Activated T-cell treated with anti-CD3 and anti-CD28 coated beads, Interleukin-2, amount 50 U/mL, for 4 hours (primary cell): Measurements from ENCODE around the gene ZMIZ1. TPM values are rescaled to one million over a fixed set of nuclear protein-coding genes. Genes with fewer than 3 reads are reported as not detected.

Experiments
- ATAC-seq, 2 donors: fragments of 200-7000 bp; cut with Tn5 transposase; one replicate each; pipeline ENCODE4 v1.10.0; 2021
- DNase-seq: peaks from one replicate; pipeline ENCODE4 v3.0.0-alpha.2; 2020
- H3K27me3 Mint-ChIP-seq: one replicate; pipeline ENCODE4 v1.8.0; 2021; ENCODE audit warnings: low read depth, mixed read lengths
- H3K36me3 Mint-ChIP-seq: one replicate; pipeline ENCODE4 v1.8.0; 2022; ENCODE audit warnings: mixed read lengths; ENCODE audit not compliant: insufficient read depth
- H3K4me1 Mint-ChIP-seq: one replicate; pipeline ENCODE4 v1.8.0; 2021; ENCODE audit warnings: low read depth, mixed read lengths
- H3K4me3 Mint-ChIP-seq: one replicate; pipeline ENCODE4 v1.8.0; 2021; ENCODE audit warnings: mild to moderate bottlenecking, moderate library complexity, mixed read lengths
- H3K9me3 Mint-ChIP-seq: one replicate; pipeline ENCODE4 v1.8.0; 2021; ENCODE audit warnings: mixed read lengths
- total RNA-seq, 3 donors: library from RNA; stranded (reverse); gene quantifications; one replicate each; pipeline ENCODE4 v1.2.1, GENCODE V29; 2021

ZMIZ1 gene
- total RNA-seq, 3 donors from 2014 or later: 17.7 to 21.0 (median 18.0) TPM

DNA sequence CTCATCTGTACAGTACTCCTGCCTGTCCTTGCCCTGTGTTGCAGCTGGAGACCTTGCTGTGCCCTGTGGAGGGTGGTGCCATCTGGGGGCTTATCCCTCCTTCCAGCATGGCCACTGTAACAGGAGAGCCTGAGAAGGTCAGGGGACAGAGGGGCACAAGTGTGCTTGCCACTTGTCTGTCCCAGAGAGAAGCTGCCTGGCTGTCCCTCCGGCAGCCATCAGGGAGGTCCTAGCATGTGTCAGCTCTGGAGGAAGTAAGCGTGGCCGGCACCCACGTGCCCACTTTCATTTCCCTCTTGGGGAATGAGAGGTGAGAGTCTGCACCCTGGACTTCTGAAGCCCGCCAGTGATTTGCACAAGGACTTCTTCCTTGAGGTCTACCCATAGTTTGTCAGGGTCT is 181.5 kb downstream of the ZMIZ1 start:
- H3K36me3 Mint-ChIP-seq: no peaks in the 10 kb centered on the region
- H3K27me3 Mint-ChIP-seq: no peaks in the 10 kb centered on the region
- H3K4me1 Mint-ChIP-seq: peaks cover 46% of the 10 kb centered on the region
- no peak for DNase-seq
- H3K9me3 Mint-ChIP-seq: no peaks in the 10 kb centered on the region
- peak overlapping the region; percentile 31 for H3K4me3 Mint-ChIP-seq
- no peak for ATAC-seq

- Mint-ChIP-seq H3K4me1 (peaks cover 35% of the 10 kb centered on the region), H3K36me3 (no peaks in the 10 kb centered on the region), H3K9me3 (no peaks in the 10 kb centered on the region), H3K27me3 (no peaks in the 10 kb centered on the region), H3K4me3 (no peak overlapping the region)
- ATAC-seq: no peak
- no peak for DNase-seq
These were observed 183.7 kb downstream of the ZMIZ1 start for GRCh38 chr10:79252450-79252849.

GRCh38 chr10:79252971-79253370 is 184.2 kb downstream of the ZMIZ1 start:
- no peak overlapping the region for H3K4me3 Mint-ChIP-seq
- H3K27me3 Mint-ChIP-seq: no peaks in the 10 kb centered on the region
- no peaks in the 10 kb centered on the region for H3K36me3 Mint-ChIP-seq
- no peak for DNase-seq
- no peak for ATAC-seq
- peaks cover 30% of the 10 kb centered on the region for H3K4me1 Mint-ChIP-seq
- no peaks in the 10 kb centered on the region for H3K9me3 Mint-ChIP-seq

- no peak overlapping the region for H3K4me3 Mint-ChIP-seq
- H3K27me3 Mint-ChIP-seq: no peaks in the 10 kb centered on the region
- H3K36me3 Mint-ChIP-seq: no peaks in the 10 kb centered on the region
- H3K4me1 Mint-ChIP-seq: peaks cover 22% of the 10 kb centered on the region
- DNase-seq (no peak), ATAC-seq (no peak)
- no peaks in the 10 kb centered on the region for H3K9me3 Mint-ChIP-seq
These were observed 184.9 kb downstream of the ZMIZ1 start for GRCh38 chr10:79253704-79254103.

DNA sequence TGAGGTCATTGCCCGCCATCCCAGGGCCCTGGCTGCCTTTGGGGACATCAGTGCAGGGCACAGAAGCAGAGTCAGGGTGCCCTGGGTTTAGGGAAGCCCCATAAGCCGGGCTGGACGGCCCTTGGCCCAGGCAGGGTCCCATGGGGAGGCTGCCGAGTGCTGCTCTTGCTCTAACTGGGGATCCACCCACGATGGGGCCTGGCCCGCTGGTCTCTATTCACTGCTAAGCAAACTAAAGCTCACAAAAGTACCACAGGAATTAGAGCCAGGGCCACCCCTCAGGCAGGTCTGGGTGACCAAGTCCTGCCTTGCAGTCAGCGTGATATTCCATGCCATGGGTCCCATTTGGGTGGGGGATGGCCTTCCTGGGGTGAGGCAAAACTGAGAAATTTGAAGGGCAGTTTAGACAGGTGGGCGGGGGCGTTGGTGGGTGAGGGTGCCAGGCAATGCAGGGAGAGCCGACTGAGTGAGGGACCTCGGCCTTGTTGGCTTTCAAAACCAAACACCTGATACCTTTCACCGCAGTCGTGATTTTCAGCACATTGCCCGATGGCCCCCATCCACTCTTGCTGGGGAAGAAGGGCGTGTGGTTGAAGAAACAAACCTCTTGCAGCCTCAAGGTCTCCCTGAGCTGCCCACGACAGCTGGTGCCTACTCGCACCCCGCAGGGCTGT is 185.7 kb downstream of the ZMIZ1 start:
- no peak for DNase-seq

DNA sequence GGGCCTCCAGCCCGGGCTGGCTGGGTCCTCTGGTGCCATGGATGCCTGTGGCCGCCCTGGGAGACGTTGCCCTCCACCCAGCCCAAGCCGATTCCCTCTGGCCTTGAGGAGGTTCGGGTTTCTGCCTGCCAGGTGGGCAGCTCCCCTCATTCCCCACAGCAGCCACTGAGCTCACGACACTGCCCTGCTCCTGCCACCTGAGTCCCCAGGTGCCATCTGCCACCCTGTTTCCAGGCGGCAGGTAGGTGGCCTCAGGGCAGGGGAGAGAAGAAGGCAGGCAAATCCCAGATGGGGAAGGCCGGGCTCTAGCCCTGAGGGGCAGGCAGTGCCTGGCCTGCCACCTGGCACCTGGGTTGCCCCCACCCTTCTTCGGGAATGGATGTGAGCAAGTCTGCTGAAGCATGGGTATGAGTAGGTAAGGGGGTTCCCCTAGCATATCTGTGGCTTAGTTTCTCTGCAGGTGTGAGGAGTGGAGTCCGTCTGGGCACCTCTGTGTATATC is 186.3 kb downstream of the ZMIZ1 start:
- Mint-ChIP-seq H3K4me3 (no peak overlapping the region), H3K36me3 (peaks cover under 1% of the 10 kb centered on the region), H3K27me3 (no peaks in the 10 kb centered on the region), H3K9me3 (no peaks in the 10 kb centered on the region), H3K4me1 (peaks cover 16% of the 10 kb centered on the region)
- ATAC-seq: no peak
- DNase-seq: no peak

More for the DNA sequence above, 185.7 kb downstream of the ZMIZ1 start:
- H3K27me3 Mint-ChIP-seq: no peaks in the 10 kb centered on the region
- no peak overlapping the region for H3K4me3 Mint-ChIP-seq
- no peak for ATAC-seq
- H3K9me3 Mint-ChIP-seq: no peaks in the 10 kb centered on the region
- no peaks in the 10 kb centered on the region for H3K36me3 Mint-ChIP-seq
- peaks cover 18% of the 10 kb centered on the region for H3K4me1 Mint-ChIP-seq

DNA sequence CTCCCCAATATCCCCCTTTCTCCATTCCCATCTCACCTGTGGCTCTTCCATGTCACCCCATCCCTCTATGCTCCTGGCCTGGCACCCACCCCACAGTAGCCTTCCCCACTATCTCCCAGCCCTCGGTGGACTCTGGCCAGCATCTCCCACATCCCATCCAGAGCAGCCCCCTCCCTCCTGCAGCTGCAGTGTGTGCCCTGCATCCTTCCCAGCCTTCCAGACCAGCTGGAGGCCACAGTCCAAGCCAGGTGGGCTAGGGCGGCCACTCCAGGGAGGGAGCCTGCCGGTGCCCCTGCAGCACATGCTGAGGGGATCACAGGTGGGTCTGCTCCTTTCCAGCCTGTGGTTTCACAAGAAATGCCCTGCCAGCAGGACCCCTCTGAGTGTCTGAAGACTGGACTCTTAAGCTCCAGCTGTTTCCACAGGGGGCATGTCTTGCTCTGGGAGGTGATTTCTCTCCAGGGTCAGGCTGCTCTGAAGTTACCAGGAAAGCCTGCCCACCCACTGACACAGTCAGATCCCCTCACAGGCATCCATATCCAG is 187.6 kb downstream of the ZMIZ1 start:
- no peak overlapping the region for H3K4me3 Mint-ChIP-seq
- peaks cover 7% of the 10 kb centered on the region for H3K4me1 Mint-ChIP-seq
- H3K9me3 Mint-ChIP-seq: no peaks in the 10 kb centered on the region
- DNase-seq: no peak
- H3K27me3 Mint-ChIP-seq: no peaks in the 10 kb centered on the region
- H3K36me3 Mint-ChIP-seq: peaks cover 2% of the 10 kb centered on the region
- ATAC-seq: no peak

- Mint-ChIP-seq H3K4me3 (no peak overlapping the region), H3K4me1 (peaks cover 2% of the 10 kb centered on the region), H3K27me3 (no peaks in the 10 kb centered on the region), H3K36me3 (peaks cover 2% of the 10 kb centered on the region), H3K9me3 (no peaks in the 10 kb centered on the region)
- no peak for DNase-seq
- no peak for ATAC-seq
These were observed 190.1 kb downstream of the ZMIZ1 start for GRCh38 chr10:79258894-79259293.

DNA sequence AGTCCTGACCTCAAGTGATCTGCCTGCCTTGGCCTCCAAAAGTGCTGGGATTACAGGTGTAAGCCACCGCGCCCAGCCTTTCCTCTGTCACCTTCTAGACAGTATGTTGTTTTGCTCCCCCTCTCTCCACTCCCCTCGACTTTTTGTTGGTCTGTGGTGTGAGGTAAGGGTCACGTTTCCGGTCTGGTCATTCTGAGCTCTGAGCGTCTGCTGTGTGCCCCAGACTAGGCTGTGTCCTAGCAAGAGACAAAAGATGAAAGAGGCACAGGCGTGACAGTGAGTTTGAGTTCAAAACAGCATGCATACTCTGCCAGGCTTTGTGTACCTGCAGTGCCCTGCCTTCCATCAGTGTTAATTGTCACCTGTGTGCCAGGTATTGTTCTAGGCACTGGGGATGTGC is 191.1 kb downstream of the ZMIZ1 start:
- Mint-ChIP-seq H3K4me3 (no peak overlapping the region), H3K9me3 (no peaks in the 10 kb centered on the region), H3K4me1 (peaks cover 5% of the 10 kb centered on the region), H3K36me3 (peaks cover 2% of the 10 kb centered on the region), H3K27me3 (no peaks in the 10 kb centered on the region)
- ATAC-seq (no peak), DNase-seq (no peak)

DNA sequence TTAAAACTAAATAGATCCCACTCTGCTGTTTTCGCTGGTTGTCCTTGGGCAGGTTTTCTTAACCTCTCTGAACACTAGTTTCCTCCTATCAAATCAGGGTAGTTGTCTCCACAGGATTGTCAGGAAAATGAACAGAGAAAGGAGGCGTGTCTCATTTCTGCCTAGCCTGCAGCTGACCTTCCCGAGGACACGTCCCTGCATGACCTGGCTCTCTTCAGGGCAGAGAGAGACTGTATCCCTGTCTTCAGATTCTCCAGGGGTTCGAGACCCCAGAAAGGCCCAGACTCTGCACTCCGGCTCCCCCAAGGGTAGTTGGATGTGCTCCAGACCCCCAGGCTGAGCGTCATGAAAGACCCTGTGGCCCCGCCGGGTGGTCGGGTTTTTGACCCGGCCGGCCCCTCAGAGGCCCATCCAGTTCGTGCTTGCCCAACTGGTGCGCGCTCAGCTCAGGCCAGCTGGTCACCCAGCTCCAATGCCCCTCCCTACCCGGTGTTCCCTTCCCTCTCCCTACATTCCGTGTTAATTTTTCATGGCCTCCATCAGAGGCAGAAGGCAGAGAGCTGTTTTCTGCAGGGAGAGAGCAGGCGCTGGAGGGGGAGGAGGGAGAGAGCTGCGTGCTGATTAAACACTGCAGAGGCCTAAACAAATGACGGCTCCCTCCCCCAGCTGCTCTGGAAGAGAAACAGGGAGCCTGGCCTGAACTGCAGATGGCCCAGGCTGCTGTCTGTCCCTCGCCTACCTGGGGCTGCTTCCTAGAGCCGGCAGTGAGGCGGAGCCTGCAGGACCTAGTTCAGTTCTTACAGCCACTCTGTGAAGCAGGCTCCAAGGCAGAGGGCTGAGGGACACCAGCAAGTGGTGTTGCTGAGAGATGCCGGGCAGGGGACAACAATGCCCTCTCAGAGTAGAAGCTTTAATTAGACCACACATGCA is 192.3 kb downstream of the ZMIZ1 start:
- Mint-ChIP-seq H3K9me3 (no peaks in the 10 kb centered on the region), H3K27me3 (no peaks in the 10 kb centered on the region), H3K4me1 (peaks cover 11% of the 10 kb centered on the region), H3K4me3 (no peak overlapping the region), H3K36me3 (peaks cover 2% of the 10 kb centered on the region)
- no peak for ATAC-seq
- DNase-seq: no peak

DNA sequence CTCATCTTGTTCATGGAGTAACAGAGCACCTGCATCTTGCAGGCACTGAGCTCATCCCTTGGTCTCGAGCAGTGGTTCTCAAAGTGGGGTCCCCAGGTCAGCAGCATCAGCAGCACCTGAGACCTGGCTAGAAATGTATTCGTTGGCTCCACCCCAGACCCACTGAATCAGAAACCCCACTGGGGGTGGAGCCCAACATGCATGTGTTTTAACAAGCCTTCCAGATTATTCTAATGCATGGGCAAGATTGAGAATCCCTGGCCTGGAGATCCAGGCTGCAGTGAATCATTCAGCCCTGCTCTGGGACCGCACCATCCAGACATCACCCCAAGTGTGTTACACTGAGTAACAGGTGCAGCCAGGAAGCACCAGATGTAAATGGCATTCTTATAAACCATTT is 193.4 kb downstream of the ZMIZ1 start:
- ATAC-seq: no peak
- no peak for DNase-seq
- peaks cover 20% of the 10 kb centered on the region for H3K4me1 Mint-ChIP-seq
- H3K36me3 Mint-ChIP-seq: peaks cover 2% of the 10 kb centered on the region
- H3K27me3 Mint-ChIP-seq: no peaks in the 10 kb centered on the region
- H3K4me3 Mint-ChIP-seq: no peak overlapping the region
- H3K9me3 Mint-ChIP-seq: no peaks in the 10 kb centered on the region

DNA sequence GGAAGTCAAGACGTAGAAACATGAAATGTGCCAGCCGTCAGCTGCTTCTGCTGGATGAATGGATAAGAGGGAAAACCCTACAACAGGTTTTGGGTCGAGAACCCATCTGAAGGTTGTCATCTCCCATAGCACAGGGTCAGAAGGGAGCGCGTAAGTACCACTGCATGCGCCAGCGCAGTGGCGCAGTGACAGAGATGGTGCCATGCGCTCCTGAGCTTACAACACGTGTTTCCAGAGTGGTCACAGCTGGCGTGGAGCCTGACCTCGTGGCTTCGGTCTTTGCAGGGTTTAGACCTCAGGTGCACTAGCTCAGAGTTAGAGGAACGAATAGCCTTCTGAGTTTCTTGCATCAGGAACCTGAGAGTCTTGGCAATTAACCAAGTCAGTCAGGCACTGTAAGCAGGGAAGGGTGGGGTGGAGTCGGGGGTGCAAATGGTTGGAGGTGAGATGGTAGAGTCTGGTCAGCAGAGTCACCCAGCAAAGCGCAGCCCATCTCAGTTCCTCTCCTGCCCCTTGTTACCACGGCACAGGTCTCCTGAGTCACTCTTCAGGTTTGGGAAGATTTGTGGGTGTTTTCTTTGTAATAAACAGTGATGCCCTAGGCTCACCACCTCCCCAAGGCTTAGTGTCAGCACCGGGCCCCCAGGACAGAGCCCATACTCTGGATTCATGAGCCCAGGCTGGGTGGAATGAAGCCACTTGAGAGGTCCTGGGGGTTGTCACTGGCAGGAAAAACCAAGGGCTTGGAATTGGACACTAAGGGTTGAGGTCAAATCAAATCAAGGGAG is 194.4 kb downstream of the ZMIZ1 start:
- H3K27me3 Mint-ChIP-seq: no peaks in the 10 kb centered on the region
- peaks cover 2% of the 10 kb centered on the region for H3K36me3 Mint-ChIP-seq
- DNase-seq: no peak
- no peak for ATAC-seq
- no peak overlapping the region for H3K4me3 Mint-ChIP-seq
- no peaks in the 10 kb centered on the region for H3K9me3 Mint-ChIP-seq
- H3K4me1 Mint-ChIP-seq: peaks cover 21% of the 10 kb centered on the region

- DNase-seq (no peak), ATAC-seq (no peak)
- no peaks in the 10 kb centered on the region for H3K9me3 Mint-ChIP-seq
- H3K4me3 Mint-ChIP-seq: no peak overlapping the region
- H3K36me3 Mint-ChIP-seq: peaks cover 2% of the 10 kb centered on the region
- peaks cover 21% of the 10 kb centered on the region for H3K4me1 Mint-ChIP-seq
- H3K27me3 Mint-ChIP-seq: no peaks in the 10 kb centered on the region
These were observed 195.2 kb downstream of the ZMIZ1 start for GRCh38 chr10:79263939-79264338.

GRCh38 chr10:79264942-79265341 is 196.2 kb downstream of the ZMIZ1 start:
- H3K9me3 Mint-ChIP-seq: no peaks in the 10 kb centered on the region
- no peak for DNase-seq
- no peak overlapping the region for H3K4me3 Mint-ChIP-seq
- H3K4me1 Mint-ChIP-seq: peaks cover 19% of the 10 kb centered on the region
- no peaks in the 10 kb centered on the region for H3K27me3 Mint-ChIP-seq
- H3K36me3 Mint-ChIP-seq: peaks cover 2% of the 10 kb centered on the region
- ATAC-seq: no peak
